ENCODE data around the gene PLXNA2. TPM values are rescaled to one million over a fixed set of nuclear protein-coding genes. Genes with fewer than 3 reads are reported as not detected.

Gene PLXNA2
- total RNA-seq, 1 donor from 2014 or later = 9.0 TPM

- TF ChIP-seq CTCF (IDR thresholded peaks at IDR 0.05; ENCODE audit: insufficient read depth, low read length, severe bottlenecking) = no peak
- H3K36me3 ChIP-seq (ENCODE audit: control insufficient read depth, insufficient read depth, low read length) = peaks cover 6% of the 10 kb centered on the region
- no peaks in the 10 kb centered on the region for H3K27me3 ChIP-seq (ENCODE audit: control insufficient read depth, insufficient read depth, low read length)
- no peak for FAIRE-seq
- no peak for DNase-seq (ENCODE audit: low read depth)
- no peak overlapping the region for H3K4me3 ChIP-seq (ENCODE audit: low read depth, low read length)
These were observed 44.1 kb downstream of the PLXNA2 start for GRCh38 chr1:208200116-208200515.

- DNase-seq (ENCODE audit: low read depth) (no peak), FAIRE-seq (no peak)
- Histone ChIP-seq H3K27me3 (ENCODE audit: control insufficient read depth, insufficient read depth, low read length) (no peaks in the 10 kb centered on the region), H3K4me3 (ENCODE audit: low read depth, low read length) (no peak overlapping the region), H3K36me3 (ENCODE audit: control insufficient read depth, insufficient read depth, low read length) (peaks cover 6% of the 10 kb centered on the region)
- no peak for TF ChIP-seq CTCF (IDR thresholded peaks at IDR 0.05; ENCODE audit: insufficient read depth, low read length, severe bottlenecking)
These were observed 45.9 kb downstream of the PLXNA2 start for GRCh38 chr1:208198236-208198635.

- Histone ChIP-seq H3K36me3 (ENCODE audit: control insufficient read depth, insufficient read depth, low read length) (peaks cover 10% of the 10 kb centered on the region), H3K4me3 (ENCODE audit: low read depth, low read length) (no peak overlapping the region), H3K27me3 (ENCODE audit: control insufficient read depth, insufficient read depth, low read length) (no peaks in the 10 kb centered on the region)
- no peak for TF ChIP-seq CTCF (IDR thresholded peaks at IDR 0.05; ENCODE audit: insufficient read depth, low read length, severe bottlenecking)
- DNase-seq (ENCODE audit: low read depth) (no peak), FAIRE-seq (no peak)
These were observed 49.2 kb downstream of the PLXNA2 start for GRCh38 chr1:208194944-208195343.

- H3K27me3 ChIP-seq (ENCODE audit: control insufficient read depth, insufficient read depth, low read length) = no peaks in the 10 kb centered on the region
- FAIRE-seq (no peak), DNase-seq (ENCODE audit: low read depth) (no peak)
- H3K36me3 ChIP-seq (ENCODE audit: control insufficient read depth, insufficient read depth, low read length) = peaks cover 7% of the 10 kb centered on the region
- no peak for TF ChIP-seq CTCF (IDR thresholded peaks at IDR 0.05; ENCODE audit: insufficient read depth, low read length, severe bottlenecking)
- no peak overlapping the region for H3K4me3 ChIP-seq (ENCODE audit: low read depth, low read length)
These were observed 51.2 kb downstream of the PLXNA2 start for GRCh38 chr1:208192995-208193394.

- DNase-seq (ENCODE audit: low read depth) (no peak), FAIRE-seq (no peak)
- Histone ChIP-seq H3K4me3 (ENCODE audit: low read depth, low read length) (no peak overlapping the region), H3K27me3 (ENCODE audit: control insufficient read depth, insufficient read depth, low read length) (no peaks in the 10 kb centered on the region), H3K36me3 (ENCODE audit: control insufficient read depth, insufficient read depth, low read length) (peaks cover 7% of the 10 kb centered on the region)
- TF ChIP-seq CTCF (IDR thresholded peaks at IDR 0.05; ENCODE audit: insufficient read depth, low read length, severe bottlenecking) = no peak
These were observed 53.4 kb downstream of the PLXNA2 start for GRCh38 chr1:208190784-208191183.

- no peak for DNase-seq (ENCODE audit: low read depth)
- TF ChIP-seq CTCF (IDR thresholded peaks at IDR 0.05; ENCODE audit: insufficient read depth, low read length, severe bottlenecking) = no peak
- H3K36me3 ChIP-seq (ENCODE audit: control insufficient read depth, insufficient read depth, low read length) = peaks cover 8% of the 10 kb centered on the region
- H3K4me3 ChIP-seq (ENCODE audit: low read depth, low read length) = no peak overlapping the region
- no peak for FAIRE-seq
- H3K27me3 ChIP-seq (ENCODE audit: control insufficient read depth, insufficient read depth, low read length) = no peaks in the 10 kb centered on the region
These were observed 54.5 kb downstream of the PLXNA2 start for GRCh38 chr1:208189716-208190115.

Measured in bronchial epithelial cell (primary cell).